HG02938 (cell line): ENCODE measurements around the gene ITGB5.
"Not testable (repeated sequence)": the region's sequence is repeated elsewhere in the genome, so short reads cannot be mapped to it uniquely, and the experiment has no call there.

Experiments
- ATAC-seq: cut with Tn5 transposase; IDR thresholded peaks from one replicate; pipeline ENCODE4 v1.9.1; 2021; ENCODE audit warnings: mild to moderate bottlenecking, moderate library complexity; ENCODE audit not compliant: unreplicated experiment

ITGB5 gene

DNA sequence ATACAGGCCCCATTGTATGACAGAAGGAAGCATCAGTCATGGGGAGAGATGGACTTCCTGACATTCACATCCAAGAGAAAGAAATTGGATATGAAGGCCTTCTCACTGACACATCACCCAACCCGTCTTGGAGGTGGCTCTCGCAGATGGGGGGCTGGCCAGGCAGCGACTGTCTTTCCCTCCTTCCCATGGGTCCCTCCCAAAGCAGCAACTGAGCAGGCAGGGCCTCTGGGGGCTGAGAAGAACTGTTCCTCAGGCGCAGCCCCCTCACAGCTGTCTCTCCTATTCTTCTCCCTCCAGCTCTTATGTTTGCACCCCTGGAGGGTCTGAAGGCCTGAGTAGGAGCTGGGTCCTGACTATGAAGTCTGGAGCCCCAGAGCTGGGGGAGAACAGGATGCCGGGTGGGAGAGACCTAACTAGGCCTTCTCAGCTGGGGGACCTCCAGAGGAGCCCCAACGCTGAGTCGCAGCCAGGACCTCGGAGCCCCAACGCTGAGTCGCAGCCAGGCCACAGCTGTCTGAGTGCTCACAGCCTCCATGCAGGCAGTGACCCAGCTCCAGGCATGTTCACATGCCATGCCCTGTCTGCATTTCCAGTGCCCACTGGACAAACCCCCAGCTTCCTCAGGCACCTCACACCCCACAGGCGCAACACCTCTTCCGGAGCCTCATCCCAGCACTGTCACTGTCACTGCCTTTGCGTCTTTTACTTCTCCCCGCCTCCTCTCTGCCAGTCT, 127.3 kb downstream of the ITGB5 start:
- no peak for ATAC-seq

- no peak for ATAC-seq
Measured at GRCh38 chr3:124758851-124759635, 128.1 kb downstream of the ITGB5 start.

GRCh38 chr3:124757926-124758325, 129.2 kb downstream of the ITGB5 start:
- not testable (repeated sequence) for ATAC-seq

GRCh38 chr3:124752051-124752450, 135.1 kb downstream of the ITGB5 start:
- ATAC-seq = no peak

- no peak for ATAC-seq
Measured at GRCh38 chr3:124751501-124751900, 135.7 kb downstream of the ITGB5 start.

- not testable (repeated sequence) for ATAC-seq
Measured at GRCh38 chr3:124749877-124750276, 137.3 kb downstream of the ITGB5 start.

DNA sequence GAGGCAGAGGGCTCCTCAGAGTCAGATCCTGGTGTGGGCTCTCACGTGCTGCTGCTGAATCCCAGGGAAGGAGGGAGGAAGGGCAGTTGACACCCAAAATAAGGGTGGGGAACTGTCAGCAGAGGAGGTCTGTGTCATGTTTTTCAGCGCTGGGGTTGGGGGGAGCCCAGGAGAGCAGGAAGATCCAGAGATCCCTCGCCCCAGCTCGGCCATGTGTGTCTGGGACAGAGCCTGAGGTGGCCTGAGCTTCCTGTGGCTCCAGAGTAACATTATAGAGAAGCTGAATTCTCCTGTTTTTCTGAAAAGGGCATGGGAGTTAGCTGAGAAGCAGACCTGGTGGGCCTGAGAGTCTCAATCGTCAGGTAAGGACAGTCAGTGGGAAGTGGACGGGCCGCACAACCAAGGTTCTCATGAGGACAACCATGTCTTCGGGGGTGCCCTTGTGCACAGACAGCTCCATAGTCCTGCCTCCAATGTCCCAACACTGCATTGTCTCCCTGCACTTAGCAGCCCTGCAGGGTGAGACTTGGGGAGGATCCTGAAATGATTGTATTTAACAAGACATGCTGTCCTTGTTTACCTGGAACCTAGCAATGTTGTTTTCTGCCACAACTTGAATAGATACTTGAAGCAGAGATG, 138.5 kb downstream of the ITGB5 start:
- ATAC-seq = no peak

DNA sequence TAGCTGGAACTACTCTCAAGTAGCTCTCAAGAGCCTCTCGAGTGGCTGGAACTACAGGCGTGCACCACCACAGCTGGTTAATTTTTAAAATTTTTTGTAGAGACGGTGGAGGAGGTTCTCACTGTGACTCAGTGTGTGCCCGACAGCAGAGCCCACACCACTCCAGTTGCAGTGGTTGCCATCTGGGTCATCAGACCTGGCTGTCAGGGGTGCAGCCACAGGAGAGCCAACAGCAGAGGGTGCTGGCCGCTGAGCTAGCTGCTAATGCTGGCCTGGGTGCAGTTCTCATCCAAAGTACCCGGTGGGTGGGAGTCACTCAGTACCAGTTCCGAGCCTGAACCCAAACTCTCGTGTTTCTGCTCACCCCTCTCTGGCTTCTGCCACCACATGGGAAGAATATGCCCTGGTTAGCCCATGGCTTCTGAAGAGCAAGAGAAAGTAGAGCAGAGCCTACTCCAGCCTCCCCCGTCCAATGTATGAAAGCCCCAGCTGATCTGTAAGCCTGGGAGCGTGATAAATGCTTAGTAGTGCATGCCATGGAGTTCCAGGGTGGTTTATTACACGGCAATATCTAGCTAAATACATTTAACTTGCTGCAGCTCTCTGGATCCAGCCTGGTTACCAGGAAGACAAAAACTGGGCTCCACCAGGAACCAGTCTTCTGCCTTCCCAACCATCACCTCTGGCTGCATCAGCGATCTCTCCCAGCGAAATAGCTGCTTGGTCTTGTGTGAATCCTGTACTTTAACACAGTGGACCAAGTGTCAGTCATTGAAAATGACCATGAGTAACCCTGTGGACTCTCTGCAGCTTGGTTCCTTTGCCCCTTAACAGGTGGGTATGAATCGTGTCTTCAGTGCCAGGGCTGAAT, 139.8 kb downstream of the ITGB5 start:
- ATAC-seq = no peak

DNA sequence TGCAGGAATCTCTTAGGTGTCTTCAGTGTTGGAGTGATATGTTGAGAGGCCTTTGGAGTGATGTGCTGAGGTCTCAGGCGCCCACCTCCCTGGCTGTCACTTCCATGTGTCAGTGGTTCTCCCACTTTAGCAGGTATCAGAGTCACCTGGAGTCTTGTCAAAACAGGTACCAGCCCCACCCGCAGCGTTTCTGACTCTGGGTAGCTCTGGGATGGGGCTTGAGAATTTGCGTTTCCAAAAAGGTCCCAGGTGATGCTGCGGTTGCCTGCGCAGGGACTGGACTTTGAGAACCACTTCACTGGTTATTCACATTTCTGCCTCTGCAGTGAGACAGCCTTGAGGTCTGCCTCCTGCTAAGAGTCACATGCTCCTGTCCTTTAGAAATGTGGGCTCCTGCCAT, 141.4 kb downstream of the ITGB5 start:
- no peak for ATAC-seq

DNA sequence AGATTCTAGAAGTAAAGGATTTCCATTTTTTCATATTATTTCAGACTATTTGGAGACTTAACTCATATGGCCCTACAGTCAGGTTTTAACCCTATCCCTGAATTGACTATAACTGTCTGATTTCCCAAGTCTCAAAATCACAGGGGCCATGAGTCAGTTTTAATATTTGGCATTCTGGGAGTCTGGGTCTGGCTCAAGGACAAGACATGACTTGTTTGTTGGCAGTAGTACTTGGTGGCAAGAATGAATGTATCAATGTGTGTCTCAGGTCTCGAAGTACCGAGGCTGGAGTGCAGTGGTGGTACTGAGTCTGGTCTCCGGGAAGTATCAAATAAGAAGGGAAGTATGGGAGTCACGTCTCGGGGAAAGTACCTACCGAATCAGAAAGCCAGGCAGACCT, 146.1 kb downstream of the ITGB5 start:
- no peak for ATAC-seq

- ATAC-seq = no peak
Measured at GRCh38 chr3:124731760-124732159, 155.4 kb downstream of the ITGB5 start.

- no peak for ATAC-seq
Measured at GRCh38 chr3:124730941-124731297, 156.2 kb downstream of the ITGB5 start.

- peak; percentile 87 for ATAC-seq
Measured at GRCh38 chr3:124730129-124730940, 156.8 kb downstream of the ITGB5 start, which contains the start of gene UMPS. TSS of gene UMPS (plus strand) at chr3:124730452. CDS start at chr3:124730472, 20 bp downstream.

GRCh38 chr3:124722589-124722988, 164.6 kb downstream of the ITGB5 start:
- ATAC-seq = no peak

- no peak for ATAC-seq
Measured at GRCh38 chr3:124714223-124714853, 172.8 kb downstream of the ITGB5 start.
